PC-3 (cell line): ENCODE measurements around the gene DEPP1. TPM values are rescaled to one million over a fixed set of nuclear protein-coding genes. Genes with fewer than 3 reads are reported as not detected.

Experiments used
- ATAC-seq: fragments of 200-7000 bp; cut with Tn5 transposase; 2 replicates; pipeline ENCODE4 v1.9.1; 2020; ENCODE audit warnings: mild to moderate bottlenecking, moderate library complexity
- BruUV-seq: library from RNA; stranded (reverse); fragments of 400-500 nt; replicated peaks from 2 replicates; lab custom pipeline; 2021; lab: Mats Ljungman, UMichigan
- CTCF ChIA-PET: fragments of 300-600 bp; sonication (Branson Sonifier 250); formaldehyde crosslinking; loops from one replicate; lab custom pipeline; 2022; ENCODE audit warnings: antibody characterized with exemption; lab: Charles Lee
- POLR2A ChIA-PET: fragments of 300-600 bp; sonication (Branson Sonifier 250); formaldehyde crosslinking; loops from one replicate; lab custom pipeline; 2022; ENCODE audit warnings: antibody characterized with exemption; ENCODE audit not compliant: unreplicated experiment; lab: Charles Lee
- DNase-seq: peaks from one replicate; pipeline ENCODE4 v3.0.0-alpha.2; 2015
- H2AFZ ChIP-seq: fragments of 300-600 bp; sonication (generic); 2 replicates; pipeline ENCODE4 v1.6.0; 2016; ENCODE audit warnings: antibody characterized with exemption, low read length
- H3F3A ChIP-seq: fragments of 300-600 bp; sonication (generic); one replicate; pipeline ENCODE4 v1.6.0; 2017; ENCODE audit warnings: antibody characterized with exemption, low read length, control low read depth, mild to moderate bottlenecking; ENCODE audit not compliant: unreplicated experiment
- H3K27ac ChIP-seq: fragments of 300-600 bp; sonication (generic); 2 replicates; pipeline ENCODE4 v1.5.1; 2016; ENCODE audit warnings: mild to moderate bottlenecking, low read length
- H3K27me3 ChIP-seq: fragments of 300-600 bp; sonication (generic); 2 replicates; pipeline ENCODE4 v1.6.1; 2016; ENCODE audit warnings: low read length, mixed read lengths
- H3K36me3 ChIP-seq: fragments of 300-600 bp; sonication (generic); 2 replicates; pipeline ENCODE4 v1.6.1; 2016; ENCODE audit warnings: low read depth, mixed run types, low read length, mixed read lengths
- H3K4me1 ChIP-seq: fragments of 300-600 bp; sonication (generic); 2 replicates; pipeline ENCODE4 v1.5.1; 2016; ENCODE audit warnings: low read length; ENCODE audit not compliant: insufficient read depth
- H3K4me2 ChIP-seq: fragments of 300-600 bp; sonication (generic); 2 replicates; pipeline ENCODE4 v1.6.0; 2016; ENCODE audit warnings: low read length
- H3K4me3 ChIP-seq: fragments of 300-600 bp; sonication (generic); 2 replicates; pipeline ENCODE4 v1.5.1; 2016; ENCODE audit warnings: mild to moderate bottlenecking, low read length, mixed read lengths
- H3K79me2 ChIP-seq: fragments of 300-600 bp; sonication (generic); 2 replicates; pipeline ENCODE4 v1.6.1; 2017; ENCODE audit warnings: low read length, mixed read lengths
- H3K9ac ChIP-seq: fragments of 300-600 bp; sonication (generic); 2 replicates; pipeline ENCODE4 v1.6.0; 2016; ENCODE audit warnings: mild to moderate bottlenecking, low read length
- H3K9me2 ChIP-seq: fragments of 300-600 bp; sonication (generic); replicated peaks from 2 replicates; pipeline ENCODE4 v1.6.1; 2016; ENCODE audit warnings: mixed run types, low read length, mixed read lengths
- H3K9me3 ChIP-seq: fragments of 300-600 bp; sonication (generic); 2 replicates; pipeline ENCODE4 v1.6.1; 2016; ENCODE audit warnings: low read length, mixed read lengths
- H4K20me1 ChIP-seq: fragments of 300-600 bp; sonication (generic); 2 replicates; pipeline ENCODE4 v1.6.1; 2016; ENCODE audit warnings: low read length, mixed read lengths
- CTCF ChIP-seq: fragments of 300-600 bp; sonication (generic); conservative IDR thresholded peaks from 2 replicates; pipeline ENCODE4 v1.5.1; 2017; ENCODE audit warnings: antibody characterized with exemption, low read depth, mild to moderate bottlenecking, low read length
- EZH2 ChIP-seq: fragments of 300-600 bp; sonication (generic); IDR thresholded peaks from one replicate; pipeline ENCODE4 v1.6.1; 2017; ENCODE audit warnings: antibody characterized with exemption, mild to moderate bottlenecking, low read length; ENCODE audit not compliant: unreplicated experiment
- EZH2phosphoT487 ChIP-seq: fragments of 300-600 bp; sonication (generic); IDR thresholded peaks from 2 replicates; pipeline ENCODE4 v1.6.1; 2018; ENCODE audit warnings: mild to moderate bottlenecking, antibody characterized with exemption, low read length, borderline replicate concordance
- intact Hi-C: fragments of 100-400 bp; cut with micrococcal nuclease; formaldehyde crosslinking; loops from 2 replicates; pipeline ENCODE4 v1.9.0; 2023
- total RNA-seq: library from RNA; depleted of rRNA; stranded (reverse); fragments of >200 nt; gene quantifications from 2 replicates; pipeline ENCODE4 v1.2.3, GENCODE V29; 2014

Gene DEPP1
- total RNA-seq, 1 experiment from 2014 or later: 9.0 TPM

GRCh38 chr10:45000752-45001380, 22.3 kb upstream of the DEPP1 start, which contains the start of gene ZNF22:
Gene ZNF22 (plus strand): TSS chr10:45000923. CDS start chr10:45003369, 2,446 bp downstream.
- ChIA-PET CTCF (interaction anchor here (1.0 to 1.2 kb wide), 2 partner anchors 19 to 235 kb away, joined by 3 to 8 read pairs; no protein-coding TSS in a partner anchor), POLR2A (interaction anchor here (0.7 to 1.5 kb wide), 2 partner anchors 20 to 68 kb away, joined by 3 to 5 read pairs; no protein-coding TSS in a partner anchor)
- Histone ChIP-seq H3K27me3 (no peaks in the 10 kb centered on the region), H3K9ac (peak within 1 kb of the TSS; percentile 85), H2AFZ (peak within 1 kb of the TSS; percentile 94), H3K79me2 (peaks cover 24% of the 10 kb centered on the region), H3K27ac (peak within 1 kb of the TSS; percentile 73), H3K4me1 (peaks cover 19% of the 10 kb centered on the region), H3K4me3 (peak within 1 kb of the TSS; percentile 65), H4K20me1 (peaks cover 6% of the 10 kb centered on the region; the same call in 1 of the 2 replicates), H3F3A (no peaks in the 10 kb centered on the region), H3K9me2 (no peaks in the 10 kb centered on the region), H3K36me3 (peaks cover 24% of the 10 kb centered on the region; the same call in 1 of the 2 replicates), H3K9me3 (no peaks in the 10 kb centered on the region), H3K4me2 (peak within 1 kb of the TSS; percentile 80)
- peak; percentile 57 for DNase-seq
- intact Hi-C loops: loop anchor here (1.0 to 10.0 kb wide), 3 partner anchors 19 to 674 kb away; partner anchors contain the start of gene ZFAND4
- no peak for TF ChIP-seq EZH2phosphoT487
- TF ChIP-seq CTCF: no peak
- TF ChIP-seq EZH2: no peak
- peak; percentile 75 for ATAC-seq
- BruUV-seq: no TSS peak

- ATAC-seq (no peak), DNase-seq (peak; percentile 6)
- BruUV-seq: TSS peak; percentile 68
- peak overlapping the region; percentile 73 for H3K27ac ChIP-seq
- H4K20me1 ChIP-seq: peaks cover 6% of the 10 kb centered on the region; the same call in 1 of the 2 replicates
- H3K27me3 ChIP-seq: no peaks in the 10 kb centered on the region
- no peaks in the 10 kb centered on the region for H3K9me2 ChIP-seq
- H3K9ac ChIP-seq: peak overlapping the region; percentile 85
- H2AFZ ChIP-seq: peak overlapping the region; percentile 94
- H3K4me3 ChIP-seq: peak overlapping the region; percentile 65
- peaks cover 24% of the 10 kb centered on the region for H3K79me2 ChIP-seq
- peaks cover 24% of the 10 kb centered on the region; the same call in 1 of the 2 replicates for H3K36me3 ChIP-seq
- TF ChIP-seq EZH2: no peak
- TF ChIP-seq EZH2phosphoT487: no peak
- no peak for TF ChIP-seq CTCF
- H3K4me2 ChIP-seq: peak overlapping the region; percentile 80
- H3K4me1 ChIP-seq: peaks cover 19% of the 10 kb centered on the region
- intact Hi-C loops: loop anchor here (1.0 to 10.0 kb wide), 3 partner anchors 18 to 675 kb away; partner anchors contain the start of gene ZFAND4
- POLR2A ChIA-PET: interaction anchor here (0.8 to 1.5 kb wide), 2 partner anchors 19 to 21 kb away, joined by 5 read pairs; partner anchors contain the start of gene DEPP1
- no peaks in the 10 kb centered on the region for H3K9me3 ChIP-seq
- no peaks in the 10 kb centered on the region for H3F3A ChIP-seq
- CTCF ChIA-PET: no interaction called here
These were observed 21.6 kb upstream of the DEPP1 start for GRCh38 chr10:45000138-45000751.
